Activated T-cell treated with anti-CD3 and anti-CD28 coated beads, Interleukin-2, amount 50 U/mL, for 48 hours (primary cell): ENCODE results near the gene ZNF670.
A peak's percentile ranks its signal among the peaks of the same experiment; 100 is the strongest.

ENCODE experiments used
- DNase-seq, 2 experiments: peaks; one replicate each; pipeline ENCODE4 v3.0.0-alpha.2; 2020

ZNF670 gene

DNA sequence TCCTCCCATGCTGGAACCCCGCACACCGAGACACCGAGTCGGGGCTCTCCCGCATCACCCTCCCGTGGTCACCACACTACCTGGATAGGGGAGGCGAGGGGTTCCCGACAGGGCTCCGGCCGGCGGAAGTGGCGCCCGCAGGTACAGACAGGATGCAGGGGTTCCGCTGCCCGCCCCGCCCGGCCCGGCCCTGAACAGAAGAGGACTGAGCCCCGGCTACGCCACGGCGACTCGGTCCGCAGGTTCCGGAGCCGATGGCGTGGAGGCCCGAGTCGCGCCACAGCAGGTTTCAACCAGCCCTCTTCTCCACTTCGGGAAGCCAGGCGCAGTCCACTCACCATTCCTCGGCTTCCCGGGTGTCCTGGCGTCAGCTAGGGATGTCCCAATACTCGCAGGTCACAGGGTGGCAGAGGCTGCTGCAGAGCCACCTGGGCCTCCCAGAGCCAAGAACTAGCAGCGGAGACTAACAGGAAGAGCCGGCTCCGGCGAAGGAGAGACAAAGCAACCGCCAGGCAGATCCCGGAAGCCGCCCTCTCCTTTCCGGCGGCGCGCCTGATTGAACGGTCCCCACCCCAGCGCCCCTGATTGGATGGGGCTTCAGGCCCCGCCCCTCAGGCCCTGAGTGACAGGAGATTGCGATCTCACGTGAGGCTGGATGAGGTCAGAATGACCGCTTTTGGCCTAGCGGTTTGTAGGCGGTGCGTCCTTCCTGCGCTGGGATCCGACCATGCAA, 25.4 kb upstream of the ZNF670 start, which contains the start of gene ZNF669:
ZNF669 (minus strand) TSS at position 498 of the 733 bp plus-strand sequence; CDS start at position 341, 157 bp downstream.
- peak; percentile 95 for DNase-seq

DNA sequence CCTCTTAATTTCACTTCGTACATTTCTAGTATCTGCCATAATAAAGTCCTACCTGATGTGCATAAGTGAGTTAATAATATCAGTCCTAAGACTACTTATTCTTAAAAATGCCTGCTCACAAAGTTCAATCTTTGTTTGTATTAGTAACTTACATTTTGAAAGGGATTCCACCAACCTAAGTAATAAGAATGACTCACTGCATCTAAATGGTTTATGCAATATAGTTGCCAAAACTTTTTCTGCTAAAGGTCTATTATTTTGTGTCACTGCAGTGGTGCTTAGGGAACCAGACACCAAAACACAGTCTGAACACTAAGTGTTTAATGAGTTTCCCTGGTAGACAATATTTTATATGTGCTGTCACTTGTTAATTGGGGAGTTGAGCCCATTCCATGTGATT, 23.8 kb upstream of the ZNF670 start:
- DNase-seq = no peak

DNA sequence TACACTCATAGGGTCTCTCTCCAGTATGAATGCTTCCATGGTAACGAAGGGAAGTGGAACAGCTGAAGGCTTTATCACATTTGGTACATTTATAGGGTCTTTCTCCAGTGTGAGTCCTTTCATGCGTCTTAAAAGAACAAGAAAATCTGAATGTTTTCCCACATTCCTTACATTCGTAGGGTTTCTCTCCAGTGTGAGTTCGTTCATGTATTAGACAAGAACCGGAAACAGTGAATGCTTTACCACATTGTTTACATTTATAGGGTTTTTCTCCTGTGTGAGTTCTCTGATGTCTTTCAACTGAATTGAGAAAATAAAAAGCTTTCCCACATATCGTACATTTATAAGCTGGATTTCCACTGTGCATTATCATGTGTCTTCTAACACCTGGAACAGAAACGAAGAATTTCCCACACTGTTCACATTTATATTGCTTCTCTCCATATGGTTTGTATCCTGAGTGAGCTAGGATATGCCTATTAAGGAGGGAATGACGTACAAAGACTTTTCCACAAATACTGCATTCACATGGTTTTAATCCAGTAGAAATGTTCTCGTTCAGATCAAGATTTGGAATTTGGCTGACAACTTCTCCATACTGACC, 22.2 kb upstream of the ZNF670 start:
- DNase-seq = no peak

DNA sequence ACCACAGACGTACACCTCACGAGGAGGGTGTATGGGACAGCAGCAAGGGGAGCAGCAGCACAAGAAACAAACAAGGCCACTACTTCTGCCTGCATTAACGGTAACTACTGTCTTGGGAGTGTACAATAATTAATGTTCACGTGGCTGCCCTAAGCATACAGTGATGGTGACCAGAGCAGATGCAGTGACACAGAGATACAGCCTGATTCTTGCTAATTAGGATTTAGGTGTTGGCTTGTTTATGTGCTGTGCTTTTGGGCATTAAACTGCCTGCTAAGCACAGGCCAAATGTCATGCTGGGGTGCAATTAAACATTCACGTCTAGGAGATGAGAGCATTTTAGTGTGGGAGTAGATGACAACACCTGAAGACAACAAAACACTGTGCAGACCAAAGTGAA, 18.3 kb upstream of the ZNF670 start:
- DNase-seq = no peak

DNA sequence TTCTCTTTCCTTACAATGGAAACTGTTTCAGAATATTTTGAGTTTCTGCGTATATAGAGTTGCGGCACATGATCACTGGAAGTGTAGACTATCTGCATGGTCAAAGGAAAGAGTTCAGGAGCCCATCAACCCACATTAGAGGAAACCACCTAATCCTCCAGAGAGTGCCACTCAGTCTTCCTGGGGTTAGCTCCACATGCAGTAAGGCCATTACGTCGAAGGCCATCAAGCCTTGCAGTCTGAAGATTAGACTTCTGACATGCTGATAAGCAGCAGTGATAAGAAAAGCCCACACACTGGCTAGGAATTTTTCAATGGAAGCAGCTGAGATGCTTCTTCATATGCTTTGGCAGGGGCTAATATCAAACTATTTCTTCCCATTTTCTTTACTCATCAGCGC, 17.9 kb upstream of the ZNF670 start:
- DNase-seq = no peak

DNA sequence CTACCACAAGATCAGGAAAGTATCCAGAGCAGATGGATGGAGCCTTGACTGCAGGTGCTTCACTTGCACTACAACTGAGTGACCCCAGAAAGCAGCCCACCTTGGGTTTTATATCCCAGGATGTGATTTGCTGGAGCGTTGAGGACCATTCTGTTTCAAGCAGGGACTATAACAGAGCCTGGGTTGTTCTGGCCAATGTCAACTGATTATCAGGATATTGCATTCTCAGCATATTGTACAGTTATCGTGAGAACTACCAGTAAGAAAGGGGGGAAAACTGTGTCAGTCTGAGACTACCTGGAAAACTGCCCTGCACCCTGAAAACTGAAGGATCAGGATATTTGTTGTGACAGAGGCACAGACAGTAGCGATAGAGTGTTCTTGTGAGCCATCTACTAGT, 17.5 kb upstream of the ZNF670 start:
- DNase-seq = no peak

DNA sequence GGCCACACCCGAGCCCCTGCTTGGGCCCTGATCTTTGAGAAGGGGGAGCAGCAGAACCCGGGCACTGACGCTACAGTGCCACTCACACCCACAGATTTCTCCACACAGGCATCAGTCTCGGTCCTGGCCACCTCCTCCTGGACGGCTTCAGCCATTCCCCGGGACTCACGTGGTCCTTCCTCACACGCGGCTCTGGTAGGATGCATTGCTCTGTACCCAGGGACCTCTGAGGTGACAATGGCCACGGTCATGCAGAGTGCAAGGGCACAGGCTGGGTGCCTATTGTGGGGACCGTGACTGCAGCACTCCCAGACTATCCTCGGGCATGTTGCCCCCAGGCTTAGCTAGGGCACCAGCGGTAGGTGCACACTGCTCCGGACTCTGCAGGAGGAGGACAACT, 11.8 kb upstream of the ZNF670 start:
- no peak for DNase-seq

DNA sequence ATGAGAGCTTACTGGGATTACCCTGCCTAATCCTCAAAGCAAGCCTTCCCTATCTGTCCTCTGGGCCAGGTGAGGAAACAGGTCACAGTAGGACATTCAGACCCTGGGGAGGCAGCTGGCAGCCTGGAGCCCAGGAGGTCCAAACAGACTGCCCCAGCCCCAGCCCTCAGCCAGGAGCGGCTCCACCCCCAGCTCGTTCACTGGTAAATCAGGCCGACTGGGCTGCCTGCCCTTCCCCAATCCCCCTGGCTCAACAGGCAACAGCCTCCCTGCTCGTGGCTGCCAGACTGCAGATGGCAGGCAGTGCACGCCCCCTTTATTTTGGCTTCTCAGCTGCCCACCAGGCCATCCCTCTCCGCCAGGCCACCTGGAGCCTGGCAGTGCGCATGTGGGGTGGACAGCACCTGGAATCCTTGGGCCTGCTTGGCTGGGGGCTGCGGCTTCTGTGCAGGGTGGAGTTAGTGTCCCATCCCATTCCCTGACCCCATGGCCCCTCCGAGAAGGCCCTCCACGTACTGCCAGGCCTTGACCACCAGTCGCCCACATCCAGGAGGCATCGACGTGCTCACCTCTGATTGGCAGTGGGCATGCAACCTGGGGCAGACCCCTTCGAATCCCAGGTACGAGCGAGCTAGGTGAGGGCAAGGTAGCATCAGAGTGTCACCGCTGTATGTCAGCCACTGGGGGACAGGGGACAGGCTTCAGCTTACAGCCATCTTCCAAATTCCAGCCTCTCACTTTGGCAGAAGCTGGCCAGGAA, 11.2 kb upstream of the ZNF670 start:
- no peak for DNase-seq

DNA sequence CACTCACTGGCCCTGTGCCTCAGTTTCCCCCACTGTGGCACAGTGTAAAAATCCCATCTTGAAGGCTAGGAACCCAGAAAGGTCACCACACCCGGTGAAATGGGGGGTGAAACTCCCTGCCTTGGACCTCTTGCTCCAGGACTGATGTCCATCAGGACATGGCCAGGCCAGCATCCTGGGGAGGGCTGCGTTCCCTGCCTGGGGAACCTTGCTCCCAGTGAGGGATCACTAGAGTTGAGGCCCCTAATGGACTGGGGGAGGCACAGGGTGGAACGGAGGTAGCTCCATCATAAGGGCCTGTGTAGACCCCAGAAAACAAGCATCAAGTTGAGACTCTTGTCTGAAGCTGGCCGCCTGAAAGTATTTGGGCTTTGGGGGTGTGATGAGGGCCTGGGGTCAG, 10.4 kb upstream of the ZNF670 start:
- DNase-seq = no peak

DNA sequence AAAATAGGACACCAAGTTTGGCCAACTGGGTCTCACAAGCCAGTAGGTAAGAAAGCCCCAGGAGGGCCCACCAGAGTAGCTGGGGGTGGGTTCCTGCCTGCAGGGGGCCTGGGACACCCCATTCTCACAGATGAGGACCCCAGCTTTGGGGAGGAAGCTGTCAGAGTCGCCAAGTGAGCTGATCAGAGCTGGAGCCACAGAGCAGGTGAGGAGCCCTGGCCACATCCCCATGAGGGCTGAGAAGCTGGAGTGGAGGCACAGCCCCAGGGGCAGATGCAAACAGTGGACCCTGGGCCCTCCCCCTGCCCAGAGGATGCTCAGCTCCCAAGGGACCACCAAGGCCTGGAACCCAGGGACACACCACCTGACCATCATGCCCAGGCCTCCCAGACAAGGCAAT, 8.6 kb upstream of the ZNF670 start:
- no peak for DNase-seq

DNA sequence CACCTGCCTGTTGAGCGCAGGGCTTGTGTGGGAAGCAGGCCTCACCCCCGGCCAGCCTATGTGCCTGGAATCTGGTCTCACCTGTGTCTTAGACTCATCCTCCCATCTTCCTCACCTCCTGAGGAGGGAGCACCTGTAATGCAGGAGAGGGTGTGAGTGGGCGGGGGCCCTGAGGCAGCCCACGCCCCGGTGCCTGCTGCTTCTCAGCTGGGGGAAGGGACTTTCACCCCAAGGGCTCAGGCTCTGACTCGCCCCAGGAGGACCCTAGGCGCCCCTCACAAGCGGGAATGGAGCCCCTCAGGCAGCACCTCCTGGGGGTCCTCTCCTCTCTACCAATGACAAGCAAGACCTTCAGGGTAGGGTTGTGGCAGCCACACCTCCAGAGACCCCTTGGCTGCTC, 6.7 kb upstream of the ZNF670 start:
- DNase-seq = no peak

DNA sequence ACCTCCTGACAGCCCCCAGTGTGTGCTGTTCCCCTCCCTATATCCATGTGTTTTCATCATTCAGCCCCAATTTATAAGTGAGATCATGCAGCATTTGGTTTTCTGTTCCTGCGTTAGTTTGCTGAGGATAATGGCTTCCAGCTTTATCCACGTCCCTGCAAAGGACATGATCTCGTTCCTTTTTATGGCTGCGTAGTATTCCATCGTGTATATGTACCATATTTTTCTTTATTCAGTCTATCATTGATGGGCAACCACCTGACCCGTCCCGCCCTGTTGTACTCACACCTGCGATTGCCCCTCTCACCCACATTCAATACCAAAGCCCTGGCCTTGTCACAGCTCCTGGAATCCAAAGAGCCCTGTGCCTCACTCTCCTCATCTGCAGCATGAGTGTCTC, 6.2 kb upstream of the ZNF670 start:
- no peak for DNase-seq

DNA sequence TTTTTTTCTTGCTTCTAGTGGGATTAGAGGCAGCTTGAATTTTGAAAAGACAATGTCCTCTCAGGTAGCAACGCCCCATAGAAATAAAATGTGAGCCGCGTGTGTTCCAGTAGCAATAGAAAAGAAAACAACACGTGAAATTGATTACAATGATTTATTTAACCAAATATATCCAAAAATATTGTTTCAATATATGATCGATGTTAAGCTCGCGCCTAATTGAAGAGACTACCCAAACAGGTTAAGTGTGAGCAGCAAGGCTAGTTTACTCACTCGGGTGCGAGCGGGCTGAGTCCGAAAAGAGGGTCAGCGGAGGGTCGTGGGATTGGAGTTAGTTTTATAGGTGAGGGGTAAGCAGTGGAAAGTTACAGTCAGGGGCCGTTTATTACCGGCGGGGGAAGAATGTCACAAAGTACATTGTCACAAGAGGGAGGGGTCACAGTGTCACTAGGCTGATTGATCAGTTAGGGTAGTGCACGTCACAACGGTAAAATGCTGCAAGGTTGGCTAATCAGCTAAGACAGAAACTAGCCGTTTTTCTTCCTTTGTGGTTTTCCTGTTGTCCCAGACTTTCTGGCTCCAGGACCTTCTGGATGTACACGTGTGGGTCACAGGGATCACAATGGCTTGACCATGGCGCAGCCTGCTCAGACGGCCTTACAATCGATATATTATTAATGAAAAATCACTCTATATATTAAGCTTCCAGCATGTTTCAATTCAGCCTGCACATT, 697 bp upstream of the ZNF670 start:
- DNase-seq = peak; percentile 23 to 28

DNA sequence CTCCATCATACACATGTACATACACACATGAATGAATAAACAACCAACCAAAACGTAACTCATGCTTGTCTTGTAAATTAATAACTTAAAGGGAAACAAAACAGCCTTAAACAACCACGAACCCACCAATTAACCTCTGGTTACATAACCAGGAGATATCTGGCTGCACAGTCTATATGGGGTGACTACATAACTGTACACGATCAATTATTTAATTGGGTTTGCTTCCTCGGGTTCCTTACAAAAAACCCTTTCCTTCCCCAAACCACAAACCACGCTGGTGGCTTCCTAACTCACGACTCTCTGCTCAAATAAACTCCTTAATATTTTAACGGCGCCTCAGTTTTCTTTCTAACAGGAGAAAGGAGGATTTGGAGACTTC, 744 bp downstream of the ZNF670 start:
- DNase-seq = no peak

DNA sequence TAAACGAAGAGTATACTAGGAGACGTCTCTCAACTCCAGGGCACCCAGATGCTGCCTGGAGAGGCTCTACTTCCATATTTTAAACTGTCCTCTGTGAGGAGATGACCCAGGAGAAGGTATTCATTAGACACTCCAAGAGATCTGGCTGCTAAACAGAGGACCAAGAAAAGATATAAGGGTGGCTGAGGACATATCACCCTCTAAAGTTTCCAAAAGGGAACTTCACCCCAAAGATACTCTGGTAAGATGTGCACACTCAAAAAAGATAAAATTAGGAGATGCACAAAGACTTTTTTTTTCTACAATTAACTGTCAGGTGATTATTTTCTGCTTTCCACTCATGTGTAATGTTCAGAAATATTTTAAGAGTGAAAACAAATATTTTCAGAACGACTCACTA, 1.4 kb downstream of the ZNF670 start:
- no peak for DNase-seq

DNA sequence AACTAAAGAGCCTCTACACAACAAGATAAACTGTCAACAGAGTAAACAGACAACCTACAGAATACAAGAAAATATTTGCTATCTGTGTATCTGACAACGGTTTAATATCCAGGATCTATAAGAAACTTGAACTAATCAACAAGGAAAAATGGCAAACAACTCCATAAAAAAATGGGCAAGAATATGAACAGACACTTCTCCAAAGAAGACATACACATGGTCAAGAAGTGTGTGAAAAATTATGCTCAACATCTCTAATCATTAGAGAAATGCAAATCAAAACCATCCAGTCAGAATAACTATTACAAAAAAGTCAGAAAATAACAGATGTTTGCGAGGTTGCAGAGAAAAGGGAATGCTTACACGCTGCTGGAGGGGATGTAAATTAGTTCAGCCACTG, 8.0 kb downstream of the ZNF670 start:
- DNase-seq = no peak

DNA sequence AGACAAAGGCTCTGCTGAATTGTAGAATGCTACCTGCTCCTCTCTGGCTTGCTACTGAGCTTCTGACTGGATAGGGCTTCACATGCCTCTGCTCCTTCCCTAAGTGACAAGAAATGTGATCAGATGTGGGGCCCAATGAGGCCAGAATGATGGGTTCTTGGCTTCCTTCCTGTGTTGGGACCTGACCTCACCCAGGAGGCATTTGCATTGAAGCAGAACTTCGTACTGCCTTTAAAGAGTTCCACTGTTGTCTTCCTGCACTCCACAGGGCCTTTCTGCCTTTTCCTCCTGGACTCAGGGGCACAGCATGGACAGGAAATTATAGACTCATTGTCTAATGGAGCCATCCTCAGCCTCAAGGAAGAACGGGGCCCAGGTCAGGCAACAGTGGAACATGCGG, 14.3 kb downstream of the ZNF670 start:
- no peak for DNase-seq

DNA sequence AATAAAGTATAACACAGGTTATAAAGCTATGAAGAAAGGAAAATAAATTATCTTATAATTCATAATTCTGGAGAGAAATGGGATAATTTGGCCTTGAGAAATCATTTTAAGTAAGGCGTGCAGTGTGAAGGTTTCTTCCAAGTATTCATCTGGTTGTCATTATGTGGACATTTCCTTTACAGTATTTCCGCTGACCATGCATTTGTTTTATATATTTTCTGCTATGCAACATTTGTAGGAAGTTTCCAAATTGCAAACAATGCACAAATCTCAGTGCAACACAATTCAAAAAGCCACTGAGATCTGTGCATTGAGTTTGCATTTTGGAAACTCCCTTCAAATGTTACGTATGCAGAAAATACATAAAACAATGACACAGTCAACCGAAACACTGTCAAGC, 17.8 kb downstream of the ZNF670 start:
- no peak for DNase-seq

DNA sequence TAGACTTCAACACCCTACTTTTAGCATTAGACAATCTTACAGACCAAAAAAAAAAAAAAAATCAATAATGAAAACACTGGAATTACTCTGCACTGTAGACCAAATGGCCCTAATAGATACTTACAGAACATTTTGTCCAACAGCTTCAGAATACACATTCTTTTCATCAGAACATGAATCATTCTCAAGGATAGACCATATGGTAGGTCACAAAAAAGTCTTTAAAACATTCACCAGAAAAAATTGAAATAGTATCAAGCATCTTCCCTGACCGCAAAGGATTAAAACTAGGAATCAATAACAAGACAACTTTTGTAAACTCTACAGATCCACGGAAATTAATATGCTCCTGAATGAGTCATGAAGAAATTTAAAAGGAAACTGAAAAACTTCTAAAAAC, 22.5 kb downstream of the ZNF670 start:
- DNase-seq = no peak

DNA sequence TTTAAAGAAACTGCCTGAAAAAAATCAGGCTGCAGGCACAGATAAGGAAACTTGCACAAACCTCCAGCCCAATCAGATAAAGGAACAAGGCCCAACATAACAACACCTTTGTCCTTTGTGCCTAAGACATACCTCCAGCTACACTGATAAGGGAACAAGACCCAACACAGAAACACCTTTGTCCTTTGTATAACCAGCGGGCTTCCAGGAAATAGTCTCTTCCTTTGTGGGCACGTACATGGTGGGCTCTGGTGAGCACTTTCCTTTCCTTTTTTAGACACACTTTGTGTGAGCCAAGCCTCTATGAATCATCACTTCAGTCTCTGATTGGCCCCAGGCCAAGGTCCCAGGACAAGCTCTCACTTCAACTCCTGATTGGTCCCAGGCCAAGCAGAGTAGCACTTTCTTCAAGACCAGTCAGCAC, 23.6 kb downstream of the ZNF670 start:
- no peak for DNase-seq

DNA sequence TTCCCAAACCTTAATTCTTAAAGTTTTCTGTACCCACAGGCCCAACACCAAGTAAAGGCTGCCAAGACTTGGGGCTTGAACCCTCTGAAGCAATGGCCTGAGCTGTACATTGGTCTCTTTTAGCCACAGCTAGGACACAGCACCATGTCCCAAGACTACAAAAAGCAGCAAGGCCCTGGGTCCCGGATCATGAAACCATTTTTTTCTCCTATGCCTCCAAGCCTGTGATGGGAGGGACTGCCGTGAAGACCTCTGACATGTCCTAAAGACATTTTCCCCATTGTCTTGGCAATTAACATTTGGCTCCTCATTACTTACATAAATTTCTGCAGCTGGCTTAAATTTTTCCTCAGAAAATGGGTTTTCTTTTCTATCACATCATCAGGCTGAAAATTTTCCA, 30.9 kb downstream of the ZNF670 start:
- no peak for DNase-seq

DNA sequence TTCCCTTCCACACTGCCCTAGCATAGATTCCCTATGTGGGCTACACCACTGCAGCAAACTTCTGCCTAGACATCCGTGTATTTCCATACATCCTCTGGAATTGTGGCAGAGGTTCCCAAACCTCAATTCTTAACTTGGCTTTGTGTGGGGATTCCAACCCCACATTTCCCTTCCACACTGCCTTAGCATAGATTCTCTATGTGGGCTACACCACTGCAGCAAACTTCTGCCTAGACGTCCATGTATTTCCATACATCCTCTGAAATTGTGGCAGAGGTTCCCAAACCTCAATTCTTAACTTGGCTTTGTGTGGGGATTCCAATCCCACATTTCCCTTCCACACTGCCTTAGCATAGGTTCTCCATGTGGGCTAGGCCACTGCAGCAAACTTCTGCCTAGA, 31.4 kb downstream of the ZNF670 start:
- no peak for DNase-seq

DNA sequence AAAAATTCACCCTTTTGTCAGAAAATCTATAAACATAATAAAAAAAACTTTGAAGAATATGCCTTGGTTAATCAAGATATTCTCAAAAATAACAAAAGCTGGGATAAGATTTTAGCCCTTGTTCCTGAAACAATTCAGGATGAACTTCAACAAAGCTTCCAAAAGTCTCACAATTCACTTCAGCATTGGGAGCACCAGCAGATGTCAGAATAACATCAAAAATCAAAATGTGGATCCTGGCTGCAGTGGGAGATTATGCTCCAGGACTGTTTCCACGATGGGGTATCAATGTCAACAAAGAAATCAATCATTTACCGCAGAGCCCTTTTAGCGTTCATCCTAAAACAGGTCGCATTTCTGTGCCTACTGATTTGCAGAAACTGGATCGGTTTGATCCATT, 35.2 kb downstream of the ZNF670 start:
- DNase-seq = no peak
